BLaER1 treated with 17β-estradiol and CSF1 and Interleukin-3, amounts not matched to agents 10 nM and 100 nM (cell line): ENCODE data around the gene GAS7.
"Not testable (repeated sequence)": the region's sequence is repeated elsewhere in the genome, so short reads cannot be mapped to it uniquely, and the experiment has no call there.

ENCODE experiments used
- H3K27ac ChIP-seq, 11 experiments: shearing (Covaris generic); formaldehyde crosslinking; 2 replicates each; pipeline ENCODE4 v1.8.1; 2022
- H3K27me3 ChIP-seq, 11 experiments: shearing (Covaris generic); formaldehyde crosslinking; 2 replicates each; pipeline ENCODE4 v1.8.1; 2022
- H3K36me3 ChIP-seq, 11 experiments: shearing (Covaris generic); formaldehyde crosslinking; 2 replicates each; pipeline ENCODE4 v1.8.1; 2022
- H3K4me1 ChIP-seq, 10 experiments: shearing (Covaris generic); formaldehyde crosslinking; 2 replicates each; pipeline ENCODE4 v1.8.1; 2022
- H3K4me2 ChIP-seq, 11 experiments: shearing (Covaris generic); formaldehyde crosslinking; 2 replicates each; pipeline ENCODE4 v1.8.1; 2022
- H3K4me3 ChIP-seq, 10 experiments: shearing (Covaris generic); formaldehyde crosslinking; 2 replicates each; pipeline ENCODE4 v1.8.1; 2022
- H3K9ac ChIP-seq, 11 experiments: shearing (Covaris generic); formaldehyde crosslinking; 2 replicates each; pipeline ENCODE4 v1.8.1; 2022
- H3K9me3 ChIP-seq, 11 experiments: shearing (Covaris generic); formaldehyde crosslinking; replicated peaks in 1 of 11; 2 replicates each; pipeline ENCODE4 v1.8.1; 2022
- H4K20me1 ChIP-seq, 11 experiments: shearing (Covaris generic); formaldehyde crosslinking; 2 replicates each; pipeline ENCODE4 v1.8.1; 2022
- Cebpa-rat ChIP-seq, 11 experiments: shearing (Covaris generic); IDR thresholded peaks; 2 replicates each; pipeline ENCODE4 v1.8.1; 2022

Gene GAS7

GRCh38 chr17:10106067-10106466, 92.3 kb downstream of the GAS7 start:
- peaks cover 31 to 100% (median 63%) of the 10 kb centered on the region in 10 experiments for H3K4me1 ChIP-seq
- no peak overlapping the region for H3K4me3 ChIP-seq
- no peak overlapping the region for H3K9ac ChIP-seq
- H3K4me2 ChIP-seq: peak overlapping the region in 5 of 11 experiments; percentile 37 to 95 (median 77); a peak in 10 of 22 replicates
- no peak for TF ChIP-seq Cebpa-rat (IDR thresholded peaks at IDR 0.05)
- peaks cover 4 to 97% (median 71%) of the 10 kb centered on the region in 11 experiments; a peak in 19 of 22 replicates for H3K36me3 ChIP-seq
- 0 out of 22 replicates have a peak overlapping the region, but pooled peaks of 1 of the 11 experiments have one; percentile 3 for H3K27ac ChIP-seq
- H3K9me3 ChIP-seq: peaks cover 0 to 36% (median 15%) of the 10 kb centered on the region in 11 experiments; a peak in 12 of 22 replicates
- peaks cover 0 to 69% (median 14%) of the 10 kb centered on the region in 11 experiments; a peak in 12 of 22 replicates for H4K20me1 ChIP-seq
- no peaks in the 10 kb centered on the region for H3K27me3 ChIP-seq

- Histone ChIP-seq H3K36me3 (peaks cover 4 to 97% (median 76%) of the 10 kb centered on the region in 11 experiments; a peak in 19 of 22 replicates), H3K4me2 (peak overlapping the region in 6 of 11 experiments; percentile 2 to 95 (median 68); a peak in 9 of 22 replicates), H3K9ac (no peak overlapping the region), H3K4me1 (peaks cover 31 to 100% (median 65%) of the 10 kb centered on the region in 10 experiments), H3K27ac (0 out of 22 replicates have a peak overlapping the region, but pooled peaks of 1 of the 11 experiments have one; percentile 3), H3K27me3 (no peaks in the 10 kb centered on the region), H4K20me1 (peaks cover 0 to 74% (median 14%) of the 10 kb centered on the region in 11 experiments; a peak in 12 of 22 replicates), H3K9me3 (peaks cover 0 to 31% (median 12%) of the 10 kb centered on the region in 11 experiments; a peak in 12 of 22 replicates), H3K4me3 (no peak overlapping the region)
- no peak for TF ChIP-seq Cebpa-rat (IDR thresholded peaks at IDR 0.05)
Observed at GRCh38 chr17:10105513-10106001, 92.8 kb downstream of the GAS7 start.

DNA sequence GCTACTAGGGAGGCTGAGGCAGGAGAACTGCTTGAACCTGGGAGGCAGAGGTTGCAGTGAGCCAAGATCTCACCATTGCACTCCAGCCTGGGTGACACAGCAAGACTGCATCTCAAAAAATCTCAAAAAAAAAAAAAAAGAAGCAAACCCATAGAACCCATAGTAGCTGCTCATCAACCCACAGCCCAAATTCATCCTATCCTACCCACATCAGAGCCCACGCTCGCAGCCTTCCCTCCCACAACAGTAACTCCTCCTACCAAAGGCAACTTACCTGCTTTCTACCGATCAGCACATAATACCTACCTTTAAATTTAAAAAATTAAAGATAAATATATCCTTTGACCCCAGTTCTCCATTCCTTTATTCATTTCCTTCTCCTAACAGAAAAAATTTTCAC, 94.7 kb downstream of the GAS7 start:
- H3K27me3 ChIP-seq: no peaks in the 10 kb centered on the region
- peaks cover 0 to 93% (median 23%) of the 10 kb centered on the region in 11 experiments; a peak in 13 of 22 replicates for H4K20me1 ChIP-seq
- H3K27ac ChIP-seq: 0 out of 22 replicates have a peak overlapping the region, but pooled peaks of 2 of the 11 experiments have one; percentile 5 to 18
- peaks cover 22 to 100% (median 67%) of the 10 kb centered on the region in 10 experiments for H3K4me1 ChIP-seq
- peaks cover 4 to 97% (median 72%) of the 10 kb centered on the region in 11 experiments; a peak in 19 of 22 replicates for H3K36me3 ChIP-seq
- H3K4me3 ChIP-seq: no peak overlapping the region
- peaks cover 0 to 22% (median 9%) of the 10 kb centered on the region in 11 experiments; a peak in 11 of 22 replicates for H3K9me3 ChIP-seq
- no peak overlapping the region for H3K9ac ChIP-seq
- peak overlapping the region in 3 of 11 experiments; percentile 20 to 95 (median 21); a peak in 3 of 22 replicates for H3K4me2 ChIP-seq
- no peak for TF ChIP-seq Cebpa-rat (IDR thresholded peaks at IDR 0.05)

DNA sequence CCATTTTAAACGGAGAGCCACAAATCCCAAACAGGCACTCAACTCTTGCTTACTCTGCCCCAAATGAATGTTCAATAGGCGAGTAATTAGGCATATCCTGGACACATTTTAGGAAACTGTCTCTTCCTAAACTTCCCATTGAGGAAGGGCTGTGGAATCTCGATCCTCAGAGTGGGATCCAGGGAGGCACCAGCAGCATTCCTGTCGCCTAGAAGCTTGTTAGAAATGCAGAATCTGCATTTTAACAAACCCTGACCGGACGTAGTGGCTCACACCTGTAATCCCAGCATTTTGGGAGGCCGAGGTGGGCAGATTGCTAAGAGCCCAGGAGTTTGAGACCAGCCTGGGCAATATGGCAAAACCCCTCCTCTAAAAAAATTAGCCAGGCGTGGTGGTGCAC, 95.6 kb downstream of the GAS7 start:
- Histone ChIP-seq H3K27me3 (no peaks in the 10 kb centered on the region), H3K9me3 (peaks cover 0 to 17% (median 6%) of the 10 kb centered on the region in 11 experiments; a peak in 11 of 22 replicates), H3K4me3 (no peak overlapping the region), H3K4me2 (peak overlapping the region in 5 of 11 experiments; percentile 1 to 92 (median 63); a peak in 7 of 22 replicates), H3K4me1 (peaks cover 13 to 100% (median 67%) of the 10 kb centered on the region in 10 experiments), H3K36me3 (peaks cover 4 to 97% (median 73%) of the 10 kb centered on the region in 11 experiments; a peak in 19 of 22 replicates), H3K27ac (peak overlapping the region in 1 of 11 experiments; percentile 66; a peak in 2 of 22 replicates), H4K20me1 (peaks cover 0 to 96% (median 29%) of the 10 kb centered on the region in 11 experiments; a peak in 13 of 22 replicates), H3K9ac (no peak overlapping the region)
- no peak for TF ChIP-seq Cebpa-rat (IDR thresholded peaks at IDR 0.05)

GRCh38 chr17:10099051-10099571, 99.3 kb downstream of the GAS7 start:
- Histone ChIP-seq H3K4me1 (peaks cover 27 to 100% (median 84%) of the 10 kb centered on the region in 10 experiments), H3K9ac (peak overlapping the region in 2 of 11 experiments; percentile 35 to 53; a peak in 3 of 22 replicates), H3K4me2 (peak overlapping the region in 7 of 11 experiments; percentile 6 to 92 (median 78); a peak in 13 of 22 replicates), H3K4me3 (no peak overlapping the region), H3K27me3 (no peaks in the 10 kb centered on the region), H3K36me3 (peaks cover 0 to 86% (median 37%) of the 10 kb centered on the region in 11 experiments; a peak in 15 of 22 replicates), H3K27ac (peak overlapping the region in 7 of 11 experiments; percentile 11 to 77 (median 39); a peak in 9 of 22 replicates), H3K9me3 (peaks cover 0 to 8% (median 0%) of the 10 kb centered on the region in 11 experiments; a peak in 4 of 22 replicates), H4K20me1 (peaks cover 0 to 96% (median 38%) of the 10 kb centered on the region in 11 experiments; a peak in 15 of 22 replicates)
- peak in 1 of 11 experiments; percentile 39; a peak in 1 of 22 replicates for TF ChIP-seq Cebpa-rat (IDR thresholded peaks at IDR 0.05)

DNA sequence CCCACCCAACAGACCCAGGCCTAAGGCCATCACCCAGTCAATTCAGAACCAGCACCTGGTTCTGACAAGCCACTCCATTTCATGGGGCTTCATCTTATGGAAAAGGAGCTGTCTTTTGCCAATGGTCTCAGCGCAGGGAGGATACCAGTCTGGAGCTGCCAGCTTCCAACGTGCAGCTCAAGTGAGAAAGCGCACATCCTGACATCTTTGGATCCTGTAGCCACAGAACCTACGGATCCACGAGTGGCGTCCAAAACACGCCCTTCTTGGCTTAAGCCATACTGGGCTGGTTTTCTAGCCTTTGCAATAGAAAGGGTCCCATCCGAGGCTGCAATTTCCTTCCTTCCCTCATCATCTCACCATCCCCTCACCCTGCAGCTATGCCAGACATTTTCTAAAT, 101.8 kb downstream of the GAS7 start:
- no peak for TF ChIP-seq Cebpa-rat (IDR thresholded peaks at IDR 0.05)
- peaks cover 7 to 14% (median 10%) of the 10 kb centered on the region in 11 experiments; a peak in 20 of 22 replicates for H3K9me3 ChIP-seq
- H3K4me1 ChIP-seq: peaks cover 52 to 100% (median 96%) of the 10 kb centered on the region in 10 experiments
- H3K36me3 ChIP-seq: peaks cover 0 to 81% (median 39%) of the 10 kb centered on the region in 11 experiments; a peak in 18 of 22 replicates
- peaks cover 0 to 100% (median 37%) of the 10 kb centered on the region in 11 experiments; a peak in 15 of 22 replicates for H4K20me1 ChIP-seq
- peak overlapping the region in 10 of 11 experiments; percentile 3 to 92 (median 79); a peak in 14 of 22 replicates for H3K4me2 ChIP-seq
- H3K4me3 ChIP-seq: no peak overlapping the region
- peak overlapping the region in 3 of 11 experiments; percentile 15 to 77 (median 24); a peak in 4 of 22 replicates for H3K27ac ChIP-seq
- H3K27me3 ChIP-seq: no peaks in the 10 kb centered on the region
- H3K9ac ChIP-seq: no peak overlapping the region

DNA sequence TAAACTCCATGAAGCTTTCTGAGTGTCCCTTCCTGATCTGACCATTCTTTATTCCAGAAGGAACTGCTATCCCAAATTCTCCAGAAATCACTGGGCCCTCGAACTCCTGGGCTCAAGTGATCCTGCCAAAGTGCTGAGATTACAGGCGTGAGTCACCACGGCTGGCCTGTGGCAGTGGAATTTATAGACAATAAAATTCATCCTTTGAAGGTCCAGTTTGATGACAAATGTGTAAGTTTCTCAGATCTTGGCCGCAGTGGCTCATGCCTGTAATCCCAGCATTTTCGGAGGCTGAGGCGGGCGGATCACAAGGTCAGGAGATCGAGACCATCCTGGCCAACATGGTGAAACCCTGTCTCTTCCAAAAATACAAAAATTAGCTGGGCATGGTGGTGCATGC, 103.1 kb downstream of the GAS7 start:
- Histone ChIP-seq H3K9ac (peak overlapping the region in 1 of 11 experiments; percentile 36; a peak in 1 of 22 replicates), H3K36me3 (peaks cover 0 to 72% (median 29%) of the 10 kb centered on the region in 11 experiments; a peak in 18 of 22 replicates), H3K4me1 (peaks cover 65 to 100% (median 98%) of the 10 kb centered on the region in 10 experiments), H3K9me3 (peaks cover 7 to 13% (median 10%) of the 10 kb centered on the region in 11 experiments; a peak in 20 of 22 replicates), H3K4me2 (peak overlapping the region; percentile 71 to 92 (median 84)), H3K27ac (peak overlapping the region in 6 of 11 experiments; percentile 56 to 93 (median 65); a peak in 10 of 22 replicates), H4K20me1 (peaks cover 0 to 100% (median 34%) of the 10 kb centered on the region in 11 experiments; a peak in 16 of 22 replicates)
- not testable (repeated sequence) for H3K4me3 ChIP-seq, H3K27me3 ChIP-seq

GRCh38 chr17:10094797-10095196, 103.6 kb downstream of the GAS7 start:
- peaks cover 0 to 100% (median 34%) of the 10 kb centered on the region in 11 experiments; a peak in 16 of 22 replicates for H4K20me1 ChIP-seq
- H3K4me1 ChIP-seq: peaks cover 70 to 100% (median 98%) of the 10 kb centered on the region in 10 experiments
- H3K4me3 ChIP-seq: no peak overlapping the region
- H3K9me3 ChIP-seq: peaks cover 7 to 13% (median 10%) of the 10 kb centered on the region in 11 experiments; a peak in 20 of 22 replicates
- H3K9ac ChIP-seq: peak overlapping the region in 8 of 11 experiments; percentile 28 to 71 (median 47); a peak in 10 of 22 replicates
- TF ChIP-seq Cebpa-rat (IDR thresholded peaks at IDR 0.05): no peak
- H3K27ac ChIP-seq: peak overlapping the region in 10 of 11 experiments; percentile 5 to 93 (median 59); a peak in 16 of 22 replicates
- no peaks in the 10 kb centered on the region for H3K27me3 ChIP-seq
- H3K36me3 ChIP-seq: peaks cover 0 to 68% (median 29%) of the 10 kb centered on the region in 11 experiments; a peak in 18 of 22 replicates
- peak overlapping the region; percentile 71 to 92 (median 84) for H3K4me2 ChIP-seq
